Tibial nerve (tissue), 3 donors: ENCODE data around the gene TWNK.

ENCODE experiments used
- CTCF ChIP-seq, 5 experiments: fragments of 200-600 bp in 3 of 5; fragments of 450-650 bp in 2 of 5; sonication (generic) in 3 of 5; IDR thresholded peaks; one replicate each; pipeline ENCODE4 v1.5.1; 2016 to 2019; ENCODE audit warnings: antibody characterized with exemption in 5 of 5, mild to moderate bottlenecking in 3 of 5, moderate library complexity in 2 of 5
- POLR2A ChIP-seq, 2 donors: fragments of 450-650 bp; IDR thresholded peaks; one replicate each; pipeline ENCODE4 v1.6.1; 2017; ENCODE audit warnings: antibody characterized with exemption in 2 of 2, mild to moderate bottlenecking in 2 of 2, moderate library complexity in 2 of 2

- TF ChIP-seq CTCF (IDR thresholded peaks at IDR 0.05) (no peak), POLR2A (IDR thresholded peaks at IDR 0.05) (no peak)
Observed at GRCh38 chr10:101002456-101002855, 15.1 kb downstream of the TWNK start.
